ENCODE measurements around the gene USP24. TPM values are rescaled to one million over a fixed set of nuclear protein-coding genes. Genes with fewer than 3 reads are reported as not detected.

USP24 gene
- polyA plus RNA-seq, 1 experiment: 8.4 TPM

GRCh38 chr1:55212349-55213150, 2.6 kb downstream of the USP24 start:
- CTCF ChIA-PET: interaction anchor here (1.1 to 1.7 kb wide), 2 partner anchors 16 to 66 kb away, joined by 4 read pairs; no protein-coding TSS in a partner anchor
- no peak overlapping the region for H3K4me3 ChIP-seq (ENCODE audit: low read depth, low read length)
- POLR2A ChIA-PET: no interaction called here
- TF ChIP-seq CTCF (IDR thresholded peaks at IDR 0.05; ENCODE audit: insufficient read depth, low read depth, low read length): no peak
- no peak for DNase-seq (ENCODE audit: low read depth)
- no peaks in the 10 kb centered on the region for H3K27me3 ChIP-seq (ENCODE audit: control insufficient read depth, insufficient read depth, low read length)
- H3K36me3 ChIP-seq (ENCODE audit: control insufficient read depth, insufficient read depth, low read length): no peaks in the 10 kb centered on the region

- ChIA-PET POLR2A (no interaction called here), CTCF (interaction anchor here (1.0 kb wide), 1 partner anchor 18 kb away, joined by 3 read pairs; no protein-coding TSS in a partner anchor)
- no peak for DNase-seq (ENCODE audit: low read depth)
- no peaks in the 10 kb centered on the region for H3K27me3 ChIP-seq (ENCODE audit: control insufficient read depth, insufficient read depth, low read length)
- no peak for TF ChIP-seq CTCF (IDR thresholded peaks at IDR 0.05; ENCODE audit: insufficient read depth, low read depth, low read length)
- no peaks in the 10 kb centered on the region for H3K36me3 ChIP-seq (ENCODE audit: control insufficient read depth, insufficient read depth, low read length)
- no peak overlapping the region for H3K4me3 ChIP-seq (ENCODE audit: low read depth, low read length)
These were observed 3.3 kb downstream of the USP24 start for GRCh38 chr1:55211863-55212262.

- no peak for TF ChIP-seq CTCF (IDR thresholded peaks at IDR 0.05; ENCODE audit: insufficient read depth, low read depth, low read length)
- POLR2A ChIA-PET: no interaction called here
- DNase-seq (ENCODE audit: low read depth): no peak
- H3K4me3 ChIP-seq (ENCODE audit: low read depth, low read length): no peak overlapping the region
- no peaks in the 10 kb centered on the region for H3K27me3 ChIP-seq (ENCODE audit: control insufficient read depth, insufficient read depth, low read length)
- no peaks in the 10 kb centered on the region; the same call in 1 of the 2 replicates for H3K36me3 ChIP-seq (ENCODE audit: control insufficient read depth, insufficient read depth, low read length)
- CTCF ChIA-PET: interaction anchor here (1.0 kb wide), 1 partner anchor 18 kb away, joined by 3 read pairs; no protein-coding TSS in a partner anchor
These were observed 4.0 kb downstream of the USP24 start for GRCh38 chr1:55210990-55211801.

GRCh38 chr1:55209247-55209646, 5.9 kb downstream of the USP24 start:
- DNase-seq (ENCODE audit: low read depth): no peak
- ChIA-PET POLR2A (no interaction called here), CTCF (interaction anchor here (1.1 to 1.5 kb wide), 2 partner anchors 9 to 68 kb away, joined by 7 read pairs; no protein-coding TSS in a partner anchor)
- Histone ChIP-seq H3K27me3 (ENCODE audit: control insufficient read depth, insufficient read depth, low read length) (no peaks in the 10 kb centered on the region), H3K4me3 (ENCODE audit: low read depth, low read length) (no peak overlapping the region), H3K36me3 (ENCODE audit: control insufficient read depth, insufficient read depth, low read length) (no peaks in the 10 kb centered on the region; the same call in 1 of the 2 replicates)
- no peak for TF ChIP-seq CTCF (IDR thresholded peaks at IDR 0.05; ENCODE audit: insufficient read depth, low read depth, low read length)

- POLR2A ChIA-PET: no interaction called here
- CTCF ChIA-PET: interaction anchor here (1.1 kb wide), 1 partner anchor 9 kb away, joined by 3 read pairs; the partner anchor contains the start of gene USP24
- DNase-seq (ENCODE audit: low read depth): no peak
- no peak for TF ChIP-seq CTCF (IDR thresholded peaks at IDR 0.05; ENCODE audit: insufficient read depth, low read depth, low read length)
- Histone ChIP-seq H3K27me3 (ENCODE audit: control insufficient read depth, insufficient read depth, low read length) (no peaks in the 10 kb centered on the region), H3K4me3 (ENCODE audit: low read depth, low read length) (no peak overlapping the region), H3K36me3 (ENCODE audit: control insufficient read depth, insufficient read depth, low read length) (no peaks in the 10 kb centered on the region; the same call in 1 of the 2 replicates)
These were observed 9.0 kb downstream of the USP24 start for GRCh38 chr1:55206210-55206609.
